HCT116 (cell line): Measurements from ENCODE around the gene KCNK2. TPM values are rescaled to one million over a fixed set of nuclear protein-coding genes. Genes with fewer than 3 reads are reported as not detected.

ENCODE experiments used
- ATAC-seq: fragments of 200-7000 bp; cut with Tn5 transposase; 2 replicates; pipeline ENCODE4 v1.9.1; 2020; ENCODE audit warnings: mild to moderate bottlenecking, moderate library complexity
- BruUV-seq: library from RNA; stranded (reverse); fragments of 400-500 nt; replicated peaks from 2 replicates; lab custom pipeline; 2021; lab: Mats Ljungman, UMichigan
- CTCF ChIA-PET: fragments of 300-600 bp; sonication (Branson Sonifier 250); formaldehyde crosslinking; loops from one replicate; lab custom pipeline; 2021; ENCODE audit warnings: antibody characterized with exemption; lab: Charles Lee
- POLR2A ChIA-PET: fragments of 300-600, 350-600 bp; sonication (Branson Sonifier 250); formaldehyde crosslinking; loops from one replicate; lab custom pipeline; 2021; ENCODE audit warnings: antibody characterized with exemption; lab: Charles Lee
- RAD21 ChIA-PET, 2 experiments: fragments of 300-600 bp; sonication (Branson Sonifier 250); formaldehyde crosslinking; loops; one replicate each; lab custom pipeline; 2023; ENCODE audit warnings: low total read pairs in 2 of 2; ENCODE audit not compliant: uncharacterized antibody in 2 of 2, unreplicated experiment in 2 of 2, low non-redundant PET in 1 of 2; lab: Charles Lee
- DNase-seq: peaks from one replicate; pipeline ENCODE4 v3.0.0-alpha.2; 2010; ENCODE audit warnings: low read depth, low spot score
- H2AFZ ChIP-seq: fragments of 200-600 bp; shearing (Covaris generic), sonication (generic); 2 replicates; pipeline ENCODE4 v1.6.1; 2017; ENCODE audit warnings: low read depth, mixed run types, mixed read lengths, antibody characterized with exemption, low read length; ENCODE audit not compliant: poor library complexity, severe bottlenecking
- H3K27ac ChIP-seq: 2 replicates; pipeline ENCODE4 v1.5.1; 2012; ENCODE audit warnings: low read depth, low read length
- H3K27me3 ChIP-seq: fragments of 200-600 bp; sonication (generic); 2 replicates; pipeline ENCODE4 v1.6.1; 2016; ENCODE audit warnings: mixed run types, low read length, mixed read lengths; ENCODE audit not compliant: insufficient read depth
- H3K36me3 ChIP-seq, 2 experiments: fragments of 200-500 bp in 1 of 2; fragments of 200-600 bp in 1 of 2; sonication (Bioruptor generic) in 1 of 2; sonication (generic) in 1 of 2; 2 replicates each; pipeline versions ENCODE4 v1.5.1 to v1.6.1; 2014 to 2016; ENCODE audit warnings: low read length in 2 of 2, inconsistent platforms in 1 of 2, mixed read lengths in 1 of 2, mixed run types in 1 of 2; ENCODE audit not compliant: insufficient read depth in 2 of 2, control insufficient read depth in 1 of 2
- H3K4me1 ChIP-seq, 2 experiments: fragments of 200-600 bp in 1 of 2; sonication (generic) in 1 of 2; 2 replicates each; pipeline versions ENCODE4 v1.5.1 to v1.6.1; 2012 to 2017; ENCODE audit warnings: low read length in 2 of 2, inconsistent platforms in 1 of 2, mild to moderate bottlenecking in 1 of 2, mixed read lengths in 1 of 2, mixed run types in 1 of 2, moderate library complexity in 1 of 2; ENCODE audit not compliant: insufficient read depth in 2 of 2, control insufficient read depth in 1 of 2
- H3K4me2 ChIP-seq: fragments of 200-600 bp; sonication (generic); 2 replicates; pipeline ENCODE4 v1.6.1; 2017; ENCODE audit warnings: mixed run types, low read length, mixed read lengths
- H3K4me3 ChIP-seq, 2 experiments: fragments of 200-600 bp in 1 of 2; sonication (generic) in 1 of 2; replicated peaks in 1 of 2; 2 replicates each; pipeline ENCODE4 v1.5.1; 2011 to 2016; ENCODE audit warnings: low read length in 2 of 2, control low read depth in 1 of 2, low read depth in 1 of 2, mild to moderate bottlenecking in 1 of 2, mixed read lengths in 1 of 2, mixed run types in 1 of 2
- H3K79me2 ChIP-seq: fragments of 200-600 bp; sonication (generic); 2 replicates; pipeline ENCODE4 v1.6.1; 2017; ENCODE audit warnings: mild to moderate bottlenecking, mixed run types, low read length, moderate library complexity, mixed read lengths; ENCODE audit not compliant: insufficient read depth
- H3K9ac ChIP-seq: fragments of 200-600 bp; sonication (generic); 2 replicates; pipeline ENCODE4 v1.6.1; 2016; ENCODE audit warnings: low read length, mixed read lengths
- H3K9me2 ChIP-seq: fragments of 200-600 bp; sonication (generic), shearing (Covaris generic); 2 replicates; pipeline ENCODE4 v1.6.1; 2017; ENCODE audit warnings: mixed run types, mild to moderate bottlenecking, moderate library complexity; ENCODE audit not compliant: insufficient read depth
- H3K9me3 ChIP-seq, 2 experiments: fragments of 200-500 bp in 1 of 2; fragments of 200-600 bp in 1 of 2; sonication (Bioruptor generic) in 1 of 2; sonication (generic) in 1 of 2; 2 replicates each; pipeline ENCODE4 v1.6.1; 2014 to 2017; ENCODE audit warnings: low read length in 2 of 2, mixed read lengths in 2 of 2, inconsistent platforms in 1 of 2, low read depth in 1 of 2, mild to moderate bottlenecking in 1 of 2, mixed run types in 1 of 2, moderate library complexity in 1 of 2; ENCODE audit not compliant: control insufficient read depth in 1 of 2, insufficient read depth in 1 of 2
- H4K20me1 ChIP-seq: fragments of 200-600 bp; sonication (generic), shearing (Covaris generic); 2 replicates; pipeline ENCODE4 v1.6.1; 2017; ENCODE audit warnings: mixed run types, mild to moderate bottlenecking, moderate library complexity; ENCODE audit not compliant: insufficient read depth
- CBX3 ChIP-seq: IDR thresholded peaks from 2 replicates; pipeline ENCODE4 v1.6.1; 2012; ENCODE audit warnings: low read depth
- CEBPB ChIP-seq: IDR thresholded peaks from 2 replicates; pipeline ENCODE4 v1.6.1; 2012; ENCODE audit warnings: low read depth
- EGR1 ChIP-seq: IDR thresholded peaks from 2 replicates; pipeline ENCODE4 v1.6.1; 2012; ENCODE audit warnings: low read depth
- EZH2phosphoT487 ChIP-seq: fragments of 200-600 bp; IDR thresholded peaks from 2 replicates; pipeline ENCODE4 v1.6.1; 2018; ENCODE audit warnings: antibody characterized with exemption, borderline replicate concordance
- JUND ChIP-seq: IDR thresholded peaks from 2 replicates; pipeline ENCODE4 v1.6.1; 2012
- POLR2A ChIP-seq: IDR thresholded peaks from 2 replicates; pipeline ENCODE4 v1.7.0; 2011; ENCODE audit warnings: borderline replicate concordance; ENCODE audit not compliant: insufficient read depth, insufficient read length; ENCODE audit errors: extremely low read depth
- RAD21 ChIP-seq: IDR thresholded peaks from 2 replicates; pipeline ENCODE4 v1.6.1; 2012; ENCODE audit warnings: low read depth, mild to moderate bottlenecking
- SP1 ChIP-seq: IDR thresholded peaks from 2 replicates; pipeline ENCODE4 v1.6.1; 2012; ENCODE audit warnings: low read depth
- SRF ChIP-seq: IDR thresholded peaks from 2 replicates; pipeline ENCODE4 v1.6.1; 2012; ENCODE audit warnings: low read depth
- TCF7L2 ChIP-seq: IDR thresholded peaks from 2 replicates; pipeline ENCODE4 v1.7.0; 2011; ENCODE audit warnings: borderline replicate concordance, inconsistent platforms; ENCODE audit not compliant: insufficient read depth, insufficient read length; ENCODE audit errors: extremely low read depth
- YY1 ChIP-seq: IDR thresholded peaks from 2 replicates; pipeline ENCODE4 v1.6.1; 2011; ENCODE audit warnings: low read length, low read depth, moderate library complexity, mild to moderate bottlenecking; ENCODE audit not compliant: insufficient replicate concordance; ENCODE audit errors: extremely low read depth
- ZFX ChIP-seq: fragments of 450-650 bp; IDR thresholded peaks from 2 replicates; pipeline ENCODE4 v1.6.1; 2017
- intact Hi-C: fragments of 100-400 bp; cut with micrococcal nuclease; formaldehyde crosslinking; loops from 2 replicates; pipeline ENCODE4 v1.10.0; 2022
- total RNA-seq: library from RNA; stranded (reverse); gene quantifications from one replicate; pipeline ENCODE4 v1.2.1, GENCODE V29; 2021; ENCODE audit not compliant: unreplicated experiment
- TF ChIP-seq, protein P1 (sequence below): IDR thresholded peaks from 2 replicates; pipeline ENCODE4 v1.6.1; 2012; ENCODE audit warnings: low read depth
- TF ChIP-seq, protein P2 (sequence below): IDR thresholded peaks from 2 replicates; pipeline ENCODE4 v1.6.1; 2011; ENCODE audit warnings: mild to moderate bottlenecking, low read length, moderate library complexity; ENCODE audit not compliant: insufficient replicate concordance; ENCODE audit errors: extremely low read depth
- TF ChIP-seq, protein P3 (sequence below), 3 experiments: fragments of 200-600 bp in 1 of 3; sonication (generic) in 1 of 3; IDR thresholded peaks in 2 of 3; conservative IDR thresholded peaks in 1 of 3; 2 replicates each; pipeline ENCODE4 v1.5.1; 2012 to 2017; ENCODE audit warnings: low read depth in 2 of 3, low read length in 2 of 3, antibody characterized with exemption in 1 of 3, borderline replicate concordance in 1 of 3, control low read depth in 1 of 3, mild to moderate bottlenecking in 1 of 3, mixed read lengths in 1 of 3, mixed run types in 1 of 3, moderate library complexity in 1 of 3; ENCODE audit not compliant: insufficient read depth in 1 of 3
- TF ChIP-seq, protein P4 (sequence below): IDR thresholded peaks from 2 replicates; pipeline ENCODE4 v1.6.1; 2012

KCNK2 gene
- total RNA-seq, 1 experiment from 2014 or later, result 0.27 TPM

DNA sequence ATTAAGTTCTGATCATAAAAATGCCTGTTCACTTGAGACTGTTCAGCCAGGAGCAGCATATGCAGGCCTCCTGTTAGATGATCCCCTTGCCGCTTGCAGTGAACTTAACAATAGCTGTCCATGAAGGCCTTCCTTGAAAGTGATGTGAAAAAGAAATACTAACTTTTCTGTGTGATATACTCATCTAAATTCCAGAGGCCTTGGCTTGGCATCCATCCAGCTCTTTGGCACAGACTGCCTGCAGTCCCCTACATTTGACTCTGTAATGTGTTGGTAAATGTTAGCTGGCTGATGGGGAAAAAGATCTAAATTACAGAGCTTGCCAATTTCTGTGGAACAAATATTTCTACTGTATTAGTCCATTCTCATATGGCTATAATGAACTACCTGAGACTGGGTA is 73.7 kb downstream of the KCNK2 start:
- H3K36me3 ChIP-seq, result no peaks in the 10 kb centered on the region
- no peaks in the 10 kb centered on the region for H3K79me2 ChIP-seq
- POLR2A ChIA-PET, result no interaction called here
- no peaks in the 10 kb centered on the region for H3K9me3 ChIP-seq
- TF ChIP-seq POLR2A, result no peak
- TF ChIP-seq, protein P1, sequence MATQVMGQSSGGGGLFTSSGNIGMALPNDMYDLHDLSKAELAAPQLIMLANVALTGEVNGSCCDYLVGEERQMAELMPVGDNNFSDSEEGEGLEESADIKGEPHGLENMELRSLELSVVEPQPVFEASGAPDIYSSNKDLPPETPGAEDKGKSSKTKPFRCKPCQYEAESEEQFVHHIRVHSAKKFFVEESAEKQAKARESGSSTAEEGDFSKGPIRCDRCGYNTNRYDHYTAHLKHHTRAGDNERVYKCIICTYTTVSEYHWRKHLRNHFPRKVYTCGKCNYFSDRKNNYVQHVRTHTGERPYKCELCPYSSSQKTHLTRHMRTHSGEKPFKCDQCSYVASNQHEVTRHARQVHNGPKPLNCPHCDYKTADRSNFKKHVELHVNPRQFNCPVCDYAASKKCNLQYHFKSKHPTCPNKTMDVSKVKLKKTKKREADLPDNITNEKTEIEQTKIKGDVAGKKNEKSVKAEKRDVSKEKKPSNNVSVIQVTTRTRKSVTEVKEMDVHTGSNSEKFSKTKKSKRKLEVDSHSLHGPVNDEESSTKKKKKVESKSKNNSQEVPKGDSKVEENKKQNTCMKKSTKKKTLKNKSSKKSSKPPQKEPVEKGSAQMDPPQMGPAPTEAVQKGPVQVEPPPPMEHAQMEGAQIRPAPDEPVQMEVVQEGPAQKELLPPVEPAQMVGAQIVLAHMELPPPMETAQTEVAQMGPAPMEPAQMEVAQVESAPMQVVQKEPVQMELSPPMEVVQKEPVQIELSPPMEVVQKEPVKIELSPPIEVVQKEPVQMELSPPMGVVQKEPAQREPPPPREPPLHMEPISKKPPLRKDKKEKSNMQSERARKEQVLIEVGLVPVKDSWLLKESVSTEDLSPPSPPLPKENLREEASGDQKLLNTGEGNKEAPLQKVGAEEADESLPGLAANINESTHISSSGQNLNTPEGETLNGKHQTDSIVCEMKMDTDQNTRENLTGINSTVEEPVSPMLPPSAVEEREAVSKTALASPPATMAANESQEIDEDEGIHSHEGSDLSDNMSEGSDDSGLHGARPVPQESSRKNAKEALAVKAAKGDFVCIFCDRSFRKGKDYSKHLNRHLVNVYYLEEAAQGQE, result no peak
- TF ChIP-seq YY1, result no peak
- TF ChIP-seq ZFX, result no peak
- no peak for TF ChIP-seq SP1
- TF ChIP-seq, protein P2, sequence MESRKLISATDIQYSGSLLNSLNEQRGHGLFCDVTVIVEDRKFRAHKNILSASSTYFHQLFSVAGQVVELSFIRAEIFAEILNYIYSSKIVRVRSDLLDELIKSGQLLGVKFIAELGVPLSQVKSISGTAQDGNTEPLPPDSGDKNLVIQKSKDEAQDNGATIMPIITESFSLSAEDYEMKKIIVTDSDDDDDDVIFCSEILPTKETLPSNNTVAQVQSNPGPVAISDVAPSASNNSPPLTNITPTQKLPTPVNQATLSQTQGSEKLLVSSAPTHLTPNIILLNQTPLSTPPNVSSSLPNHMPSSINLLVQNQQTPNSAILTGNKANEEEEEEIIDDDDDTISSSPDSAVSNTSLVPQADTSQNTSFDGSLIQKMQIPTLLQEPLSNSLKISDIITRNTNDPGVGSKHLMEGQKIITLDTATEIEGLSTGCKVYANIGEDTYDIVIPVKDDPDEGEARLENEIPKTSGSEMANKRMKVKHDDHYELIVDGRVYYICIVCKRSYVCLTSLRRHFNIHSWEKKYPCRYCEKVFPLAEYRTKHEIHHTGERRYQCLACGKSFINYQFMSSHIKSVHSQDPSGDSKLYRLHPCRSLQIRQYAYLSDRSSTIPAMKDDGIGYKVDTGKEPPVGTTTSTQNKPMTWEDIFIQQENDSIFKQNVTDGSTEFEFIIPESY, result no peak
- TF ChIP-seq EZH2phosphoT487, result no peak
- TF ChIP-seq, protein P3, sequence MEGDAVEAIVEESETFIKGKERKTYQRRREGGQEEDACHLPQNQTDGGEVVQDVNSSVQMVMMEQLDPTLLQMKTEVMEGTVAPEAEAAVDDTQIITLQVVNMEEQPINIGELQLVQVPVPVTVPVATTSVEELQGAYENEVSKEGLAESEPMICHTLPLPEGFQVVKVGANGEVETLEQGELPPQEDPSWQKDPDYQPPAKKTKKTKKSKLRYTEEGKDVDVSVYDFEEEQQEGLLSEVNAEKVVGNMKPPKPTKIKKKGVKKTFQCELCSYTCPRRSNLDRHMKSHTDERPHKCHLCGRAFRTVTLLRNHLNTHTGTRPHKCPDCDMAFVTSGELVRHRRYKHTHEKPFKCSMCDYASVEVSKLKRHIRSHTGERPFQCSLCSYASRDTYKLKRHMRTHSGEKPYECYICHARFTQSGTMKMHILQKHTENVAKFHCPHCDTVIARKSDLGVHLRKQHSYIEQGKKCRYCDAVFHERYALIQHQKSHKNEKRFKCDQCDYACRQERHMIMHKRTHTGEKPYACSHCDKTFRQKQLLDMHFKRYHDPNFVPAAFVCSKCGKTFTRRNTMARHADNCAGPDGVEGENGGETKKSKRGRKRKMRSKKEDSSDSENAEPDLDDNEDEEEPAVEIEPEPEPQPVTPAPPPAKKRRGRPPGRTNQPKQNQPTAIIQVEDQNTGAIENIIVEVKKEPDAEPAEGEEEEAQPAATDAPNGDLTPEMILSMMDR (IDR thresholded peaks at IDR 0.05 in 2 of 3, conservative IDR thresholded peaks at IDR 0.05 in 1 of 3; ENCODE audit: borderline replicate concordance in 1 of 3, insufficient read depth in 1 of 3, low read depth in 2 of 3, low read length in 2 of 3), result no peak
- no peak for TF ChIP-seq CEBPB
- no peak for TF ChIP-seq TCF7L2
- TF ChIP-seq JUND, result no peak
- TF ChIP-seq CBX3, result no peak
- TF ChIP-seq RAD21, result no peak
- TF ChIP-seq, protein P4, sequence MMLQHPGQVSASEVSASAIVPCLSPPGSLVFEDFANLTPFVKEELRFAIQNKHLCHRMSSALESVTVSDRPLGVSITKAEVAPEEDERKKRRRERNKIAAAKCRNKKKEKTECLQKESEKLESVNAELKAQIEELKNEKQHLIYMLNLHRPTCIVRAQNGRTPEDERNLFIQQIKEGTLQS, result no peak
- TF ChIP-seq EGR1, result no peak
- TF ChIP-seq SRF, result no peak
- TF ChIP-seq, all 23 proteins: peak for 0
- Histone ChIP-seq H3K4me3 (no peak overlapping the region), H4K20me1 (no peaks in the 10 kb centered on the region), H3K9me2 (no peaks in the 10 kb centered on the region), H3K9ac (no peak overlapping the region), H3K27ac (no peak overlapping the region), H2AFZ (no peak overlapping the region), H3K27me3 (no peaks in the 10 kb centered on the region), H3K4me2 (no peak overlapping the region), H3K4me1 (no peaks in the 10 kb centered on the region)
- ChIA-PET RAD21 (no interaction called here), CTCF (no interaction called here)
- ATAC-seq, result no peak
- intact Hi-C loops, result no loop called here
- DNase-seq, result no peak
- no TSS peak for BruUV-seq
